ENCODE measurements around the gene KCNJ5. TPM values are rescaled to one million over a fixed set of nuclear protein-coding genes. Genes with fewer than 3 reads are reported as not detected.

KCNJ5 gene
- polyA plus RNA-seq, 1 experiment = not detected

- Histone ChIP-seq H3K36me3 (ENCODE audit: control insufficient read depth, insufficient read depth, low read length) (no peaks in the 10 kb centered on the region), H3K4me3 (ENCODE audit: low read depth, low read length) (no peak overlapping the region), H3K27me3 (ENCODE audit: control insufficient read depth, insufficient read depth, low read length) (peaks cover 6% of the 10 kb centered on the region)
- ChIA-PET POLR2A (no interaction called here), CTCF (interaction anchor here (0.7 to 6.8 kb wide), 2 partner anchors 13 to 14 kb away, joined by 4 to 46 read pairs; no protein-coding TSS in a partner anchor)
- DNase-seq (ENCODE audit: low read depth) = no peak
- TF ChIP-seq CTCF (IDR thresholded peaks at IDR 0.05; ENCODE audit: insufficient read depth, low read depth, low read length) = no peak
Observed at GRCh38 chr11:128872094-128872493, 19.1 kb upstream of the KCNJ5 start.

- POLR2A ChIA-PET = no interaction called here
- CTCF ChIA-PET = interaction anchor here (0.7 to 6.8 kb wide), 2 partner anchors 12 to 15 kb away, joined by 4 to 46 read pairs; no protein-coding TSS in a partner anchor
- no peak for DNase-seq (ENCODE audit: low read depth)
- peaks cover 6% of the 10 kb centered on the region for H3K27me3 ChIP-seq (ENCODE audit: control insufficient read depth, insufficient read depth, low read length)
- no peaks in the 10 kb centered on the region for H3K36me3 ChIP-seq (ENCODE audit: control insufficient read depth, insufficient read depth, low read length)
- no peak for TF ChIP-seq CTCF (IDR thresholded peaks at IDR 0.05; ENCODE audit: insufficient read depth, low read depth, low read length)
- no peak overlapping the region for H3K4me3 ChIP-seq (ENCODE audit: low read depth, low read length)
Observed at GRCh38 chr11:128872594-128872993, 18.6 kb upstream of the KCNJ5 start.

GRCh38 chr11:128874427-128874826 is 16.7 kb upstream of the KCNJ5 start:
- no peak for TF ChIP-seq CTCF (IDR thresholded peaks at IDR 0.05; ENCODE audit: insufficient read depth, low read depth, low read length)
- CTCF ChIA-PET = interaction anchor here (0.9 to 6.8 kb wide), 5 partner anchors 11 to 717 kb away, joined by 3 to 46 read pairs (median 4); no protein-coding TSS in a partner anchor
- Histone ChIP-seq H3K4me3 (ENCODE audit: low read depth, low read length) (no peak overlapping the region), H3K27me3 (ENCODE audit: control insufficient read depth, insufficient read depth, low read length) (peaks cover 8% of the 10 kb centered on the region), H3K36me3 (ENCODE audit: control insufficient read depth, insufficient read depth, low read length) (no peaks in the 10 kb centered on the region)
- DNase-seq (ENCODE audit: low read depth) = no peak
- POLR2A ChIA-PET = no interaction called here

- Histone ChIP-seq H3K36me3 (ENCODE audit: control insufficient read depth, insufficient read depth, low read length) (no peaks in the 10 kb centered on the region), H3K4me3 (ENCODE audit: low read depth, low read length) (no peak overlapping the region), H3K27me3 (ENCODE audit: control insufficient read depth, insufficient read depth, low read length) (peaks cover 11% of the 10 kb centered on the region)
- ChIA-PET POLR2A (no interaction called here), CTCF (interaction anchor here (0.5 to 6.8 kb wide), 3 partner anchors 9 to 1352 kb away, joined by 3 to 46 read pairs (median 4); no protein-coding TSS in a partner anchor)
- TF ChIP-seq CTCF (IDR thresholded peaks at IDR 0.05; ENCODE audit: insufficient read depth, low read depth, low read length) = no peak
- no peak for DNase-seq (ENCODE audit: low read depth)
Observed at GRCh38 chr11:128876133-128876650, 15.0 kb upstream of the KCNJ5 start.

- CTCF ChIA-PET = interaction anchor here (6.8 kb wide), 1 partner anchor 7 kb away, joined by 46 read pairs; no protein-coding TSS in a partner anchor
- no peaks in the 10 kb centered on the region for H3K36me3 ChIP-seq (ENCODE audit: control insufficient read depth, insufficient read depth, low read length)
- POLR2A ChIA-PET = no interaction called here
- no peak for DNase-seq (ENCODE audit: low read depth)
- no peak overlapping the region for H3K4me3 ChIP-seq (ENCODE audit: low read depth, low read length)
- peaks cover 11% of the 10 kb centered on the region for H3K27me3 ChIP-seq (ENCODE audit: control insufficient read depth, insufficient read depth, low read length)
- no peak for TF ChIP-seq CTCF (IDR thresholded peaks at IDR 0.05; ENCODE audit: insufficient read depth, low read depth, low read length)
Observed at GRCh38 chr11:128877726-128878125, 13.4 kb upstream of the KCNJ5 start.

Data from BJ (cell line).